ENCODE results near the gene ISCU. TPM values are rescaled to one million over a fixed set of nuclear protein-coding genes. Genes with fewer than 3 reads are reported as not detected.

Gene ISCU
- total and polyA plus RNA-seq, 9 of the 15 experiments (the other 6 are each of a cell fraction or from before 2014, with no cell fraction given), result 15.9 to 92.5 (median 77.3) TPM

- TF ChIP-seq ZC3H4 (CRISPR knock-in tag; IDR thresholded peaks at IDR 0.05; ENCODE audit: borderline replicate concordance) (no peak), PHF21A (IDR thresholded peaks at IDR 0.05; ENCODE audit: borderline replicate concordance, low read depth) (no peak), ZNF583 (CRISPR knock-in tag; IDR thresholded peaks at IDR 0.05) (no peak; the same call in 1 of the 2 replicates), SNRNP70 (optimal IDR thresholded peaks at IDR 0.05; ENCODE audit: low read depth, low read length) (no peak), CHD1 (IDR thresholded peaks at IDR 0.05; ENCODE audit: low read length) (no peak), FOXK1 (CRISPR knock-in tag; IDR thresholded peaks at IDR 0.05; ENCODE audit: borderline replicate concordance) (no peak), ZNF239 (CRISPR knock-in tag; IDR thresholded peaks at IDR 0.05) (no peak), GTF2E2 (tag; IDR thresholded peaks at IDR 0.05) (no peak; the same call in 1 of the 2 replicates), SNIP1 (IDR thresholded peaks at IDR 0.05; ENCODE audit: low read depth) (no peak), CREB1 (IDR thresholded peaks at IDR 0.05) (no peak), CREB1 (CRISPR knock-in tag; IDR thresholded peaks at IDR 0.05) (no peak; the same call in 1 of the 2 replicates), CAMTA2 (CRISPR knock-in tag; conservative IDR thresholded peaks at IDR 0.05) (no peak), PREB (CRISPR knock-in tag; IDR thresholded peaks at IDR 0.05) (peak; percentile 52; the same call in 1 of the 2 replicates), ZNF609 (CRISPR knock-in tag; IDR thresholded peaks at IDR 0.05; ENCODE audit: borderline replicate concordance) (no peak), SREBF1 (IDR thresholded peaks at IDR 0.05; ENCODE audit: borderline replicate concordance, low read depth, low read length) (no peak), MCM3 (IDR thresholded peaks at IDR 0.05) (no peak), MAFG (tag; conservative IDR thresholded peaks at IDR 0.05) (no peak), NBN (IDR thresholded peaks at IDR 0.05; ENCODE audit: low read depth) (peak; percentile 32), HEY1 (CRISPR knock-in tag; IDR thresholded peaks at IDR 0.05; ENCODE audit: borderline replicate concordance) (no peak), HNRNPL (IDR thresholded peaks at IDR 0.05; ENCODE audit: low read depth, low read length) (no peak), TARDBP (IDR thresholded peaks at IDR 0.05) (no peak), FUS (optimal IDR thresholded peaks at IDR 0.05; ENCODE audit: low read depth, low read length) (no peak), ZC3H8 (IDR thresholded peaks at IDR 0.05) (no peak), POLR2A (conservative IDR thresholded peaks at IDR 0.05) (peak; percentile 91), ZNF232 (CRISPR knock-in tag; IDR thresholded peaks at IDR 0.05) (no peak), BRF1 (IDR thresholded peaks at IDR 0.05; ENCODE audit: borderline replicate concordance, extremely low read depth, insufficient read length) (no peak), ZNF444 (CRISPR knock-in tag; IDR thresholded peaks at IDR 0.05) (no peak)
Measured at GRCh38 chr12:108560752-108561719, 1.4 kb upstream of the ISCU start, which contains the start of gene SART3 (continued).
